GM18519 (cell line): ENCODE data around the gene RSPH1.

ENCODE experiments used
- ATAC-seq: cut with Tn5 transposase; IDR thresholded peaks from one replicate; pipeline ENCODE4 v1.9.1; 2021; ENCODE audit warnings: mild to moderate bottlenecking, moderate library complexity; ENCODE audit not compliant: unreplicated experiment, low FRiP score

Gene RSPH1

DNA sequence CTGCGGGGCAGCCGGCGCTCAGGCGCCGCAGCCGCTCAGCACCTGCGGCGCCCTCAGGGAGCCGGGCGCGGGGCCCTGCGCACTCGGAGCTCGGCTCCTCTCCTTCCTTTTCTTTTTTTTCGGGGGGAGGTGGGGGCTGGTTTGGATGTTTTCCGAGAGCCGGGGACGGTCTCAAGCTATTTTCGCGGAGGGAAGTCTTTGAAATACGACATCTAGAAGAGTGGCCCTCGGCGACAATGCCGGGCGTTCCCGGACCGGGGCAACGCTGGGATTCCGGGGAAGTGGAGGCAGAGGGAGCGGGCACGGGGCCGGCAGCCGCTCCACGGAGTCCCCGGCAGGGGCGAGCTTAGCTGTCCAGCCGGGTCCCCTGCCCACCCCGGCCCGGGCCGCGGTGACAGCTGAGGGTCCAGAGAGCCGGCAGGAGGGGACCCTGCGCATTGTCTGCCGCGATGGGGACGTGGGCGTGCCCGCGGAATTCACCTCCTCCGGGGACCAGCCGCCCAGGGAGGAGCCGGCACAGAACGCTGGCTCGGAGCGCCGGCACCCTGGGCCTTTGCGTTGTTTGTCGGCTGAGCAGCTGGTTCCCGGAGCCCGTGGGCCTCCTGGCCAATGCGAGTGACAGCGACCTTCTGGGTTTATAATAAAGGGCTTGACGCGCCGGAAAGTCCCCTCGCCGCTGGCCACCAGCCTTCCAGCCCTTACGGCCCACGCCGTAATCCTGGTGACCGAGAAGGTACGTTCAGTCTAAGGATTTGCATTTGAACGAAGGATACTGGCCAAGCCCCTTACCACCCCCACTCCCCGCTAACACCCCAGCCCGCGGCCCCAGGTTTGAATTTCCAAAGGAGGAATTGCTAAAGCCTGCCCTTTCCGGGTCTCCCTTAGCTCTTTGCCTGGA, 18.2 kb upstream of the RSPH1 start:
- ATAC-seq: no peak

DNA sequence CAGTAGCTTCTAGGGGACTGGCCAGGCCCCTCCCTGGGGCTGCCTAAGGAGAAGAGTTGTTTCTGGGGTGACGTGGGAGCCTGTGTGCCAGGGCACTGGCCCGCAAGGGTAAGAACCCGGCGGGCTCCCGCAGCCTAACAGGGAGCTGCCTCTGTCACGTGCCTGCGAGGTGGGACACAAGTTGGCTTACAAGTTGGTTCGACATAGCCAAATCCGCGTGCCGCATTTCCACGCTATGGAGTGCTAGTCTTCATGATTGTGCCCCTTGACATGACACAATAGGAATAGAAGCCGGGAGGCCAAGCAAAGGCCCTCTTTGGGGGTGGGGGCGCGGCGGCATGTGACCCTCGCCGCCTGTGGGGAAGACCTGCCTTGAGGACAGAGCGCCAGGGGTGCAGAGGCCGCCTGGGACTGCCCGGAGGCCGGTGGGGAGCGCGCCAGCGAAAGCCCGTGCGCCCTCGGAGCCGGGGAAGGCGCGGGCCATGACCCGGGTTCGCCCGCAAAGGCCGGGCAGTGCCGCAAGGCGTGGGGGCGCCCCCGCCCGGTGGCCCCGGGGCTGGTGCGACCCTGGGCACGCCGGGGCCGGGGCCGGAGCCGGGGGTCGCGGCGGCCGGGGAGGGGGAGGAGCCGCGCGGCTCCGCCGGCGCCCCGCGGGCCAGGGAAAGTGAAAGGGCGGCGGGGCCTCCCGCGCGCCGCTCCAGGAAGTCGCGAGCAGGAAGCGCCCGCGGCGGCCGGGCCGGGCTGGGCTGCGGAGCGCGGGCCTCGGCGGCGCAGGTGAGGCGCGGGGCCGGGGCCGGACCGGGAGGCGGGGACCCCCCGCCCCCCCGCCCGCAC, 17.3 kb upstream of the RSPH1 start, which contains the start of gene SLC37A1:
SLC37A1 (plus strand) TSS at position 702 of the 834 bp plus-strand sequence. CDS start 4,603 bp downstream, outside the sequence.
- ATAC-seq: no peak

DNA sequence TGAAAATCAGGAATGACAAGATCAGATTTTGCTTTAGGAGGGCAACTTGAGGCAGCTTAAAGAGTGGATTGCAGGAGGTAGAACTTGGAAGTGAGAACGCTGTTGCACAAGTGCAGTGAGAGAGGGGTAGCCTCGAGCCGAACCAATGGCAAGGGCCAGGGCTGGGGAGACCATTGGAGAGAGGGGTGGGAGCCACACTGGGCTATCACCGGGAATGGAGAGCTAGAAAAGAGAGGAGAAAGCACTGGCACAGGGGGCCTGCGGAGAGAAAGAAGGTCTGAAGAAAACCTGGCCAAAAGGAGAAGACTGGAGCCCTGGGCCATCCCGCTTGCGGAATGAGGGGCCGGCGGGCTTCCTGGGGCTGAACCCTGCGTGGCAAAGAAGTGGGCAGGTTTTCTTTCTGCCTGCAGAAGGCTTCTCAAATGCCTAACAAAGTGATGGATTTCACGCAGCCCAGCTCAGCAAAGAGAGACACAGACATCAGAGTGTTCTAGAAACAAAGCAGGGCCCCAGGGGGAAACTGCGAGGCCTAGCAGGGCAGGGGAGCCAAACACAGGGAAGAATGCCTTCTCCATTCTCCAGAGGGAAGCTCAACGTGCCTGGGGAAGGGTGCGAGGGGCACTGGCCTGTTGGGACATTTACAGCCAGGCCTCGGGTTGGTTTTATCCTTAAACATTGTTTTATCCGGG, 16.5 kb upstream of the RSPH1 start:
- ATAC-seq: no peak

DNA sequence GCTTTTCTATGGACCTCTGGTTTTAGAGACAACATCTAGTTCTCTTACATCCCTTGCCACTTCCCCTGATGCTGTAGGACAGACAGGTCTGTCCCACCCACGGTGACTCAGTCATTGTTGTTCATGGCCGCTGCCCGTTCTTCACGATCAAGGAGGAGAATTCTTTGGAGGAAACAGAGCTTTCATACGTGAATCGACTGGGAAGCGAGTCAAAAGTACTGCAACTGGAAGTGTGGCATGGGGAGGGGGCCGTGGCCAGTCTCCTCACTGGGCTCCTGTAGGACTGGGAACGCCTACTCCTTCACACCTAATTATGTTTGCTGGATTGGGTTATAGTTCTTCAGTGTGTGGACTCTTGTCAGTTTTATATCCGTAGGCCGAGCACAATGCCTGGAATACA, 13.2 kb upstream of the RSPH1 start:
- no peak for ATAC-seq

DNA sequence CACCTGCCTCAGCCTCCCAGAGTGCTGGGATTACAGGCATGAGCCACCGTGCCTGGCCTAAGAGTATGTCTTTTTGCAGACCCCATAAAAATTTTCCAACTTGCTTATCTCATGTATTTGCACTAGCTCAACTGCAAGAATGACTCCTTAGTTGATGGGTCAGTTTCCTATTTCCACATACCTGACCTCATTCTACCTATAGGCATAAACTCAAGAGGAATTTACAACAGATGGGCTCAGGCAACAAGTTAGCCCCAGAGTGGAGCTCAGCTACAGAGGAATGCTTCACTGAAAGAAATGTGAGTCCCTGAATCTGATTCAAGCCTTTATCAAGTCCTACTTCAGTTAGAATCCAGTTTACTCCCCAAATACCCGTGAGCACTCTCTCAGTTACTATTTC, 12.3 kb upstream of the RSPH1 start:
- no peak for ATAC-seq

DNA sequence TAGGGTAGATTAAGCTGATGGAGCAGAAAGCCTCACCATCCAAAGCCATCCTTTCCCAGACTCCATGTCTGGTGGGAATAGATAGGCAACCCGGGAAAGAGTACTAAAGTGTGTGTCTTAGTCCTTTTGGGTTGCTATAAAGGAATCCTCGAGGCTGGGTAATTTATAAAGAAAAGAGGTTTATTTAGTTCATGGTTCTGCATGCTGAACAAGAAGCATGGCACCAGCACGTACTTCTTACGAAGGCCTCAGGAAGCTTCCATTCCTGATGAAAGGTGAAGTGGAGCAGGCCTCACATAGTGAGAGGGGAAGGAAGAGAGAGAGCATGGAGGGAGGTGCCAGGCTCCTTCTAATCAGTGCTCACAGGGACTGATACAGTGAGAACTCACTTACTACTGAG, 11.4 kb upstream of the RSPH1 start:
- ATAC-seq: no peak

DNA sequence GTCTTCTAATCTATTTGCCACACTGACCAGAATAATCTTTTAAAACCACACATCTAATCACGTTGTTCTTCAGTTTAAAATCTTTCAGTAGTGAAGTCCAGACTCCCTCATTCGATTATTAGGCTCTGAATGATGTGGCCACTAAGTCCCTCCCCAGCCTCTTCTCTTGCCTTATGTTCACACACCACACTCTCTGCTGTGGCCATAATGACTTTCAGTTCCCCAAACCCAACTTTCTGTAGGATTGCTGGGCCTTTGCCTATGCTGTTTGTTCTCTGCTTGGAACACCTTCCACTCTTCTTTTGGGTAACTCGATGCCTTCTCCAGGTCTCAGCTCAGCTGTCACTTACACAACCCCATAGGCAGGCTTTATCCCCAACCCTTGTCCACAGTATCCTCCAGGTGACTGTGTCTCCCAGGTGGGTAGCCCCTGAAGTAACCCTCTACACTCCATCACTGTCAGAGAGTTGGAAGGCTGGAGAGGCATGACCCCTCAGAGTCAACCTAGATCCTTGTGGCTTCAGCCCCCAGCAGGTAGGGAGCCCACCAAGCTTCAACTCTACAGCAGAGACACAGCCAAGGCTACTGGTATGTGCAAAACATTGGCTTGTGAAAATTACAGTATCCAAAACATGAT, 9.2 kb upstream of the RSPH1 start:
- ATAC-seq: no peak

DNA sequence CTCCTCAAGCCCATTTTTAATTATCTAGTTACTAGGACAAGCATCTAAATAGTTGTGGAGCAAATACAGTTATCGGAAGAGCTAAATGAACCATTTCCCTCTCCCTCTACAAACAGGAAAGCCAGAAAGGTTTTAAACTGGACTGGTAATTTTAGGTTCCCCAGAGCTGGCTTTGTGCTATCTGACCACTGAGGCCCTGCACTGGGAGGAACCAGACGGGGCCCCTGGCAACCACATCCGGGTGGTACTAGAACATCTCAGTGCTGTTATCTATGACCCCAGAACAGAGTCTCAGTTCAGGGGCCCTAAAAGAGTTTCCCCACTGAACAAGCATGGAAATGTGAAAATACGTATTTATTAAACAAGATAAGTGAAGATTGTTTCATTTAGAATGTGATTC, 7.7 kb upstream of the RSPH1 start:
- ATAC-seq: no peak

DNA sequence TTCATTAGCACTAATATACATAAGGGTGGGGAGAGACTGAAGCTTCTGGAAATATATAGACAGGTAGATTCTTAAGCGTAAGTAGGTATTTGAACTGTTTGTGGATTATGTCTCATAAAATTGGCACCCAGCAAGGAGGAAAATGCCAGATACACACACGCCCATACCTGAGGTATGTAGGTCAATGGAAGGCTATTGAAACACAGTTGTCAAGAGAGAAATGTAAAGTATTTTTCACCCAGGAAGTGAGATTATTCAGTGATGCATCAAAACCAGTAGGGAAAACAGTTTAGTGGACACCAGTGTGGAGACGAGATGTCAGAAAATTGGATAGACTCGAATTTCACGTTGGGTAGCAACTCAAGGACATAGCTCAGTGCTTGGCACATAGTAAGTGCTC, 4.7 kb upstream of the RSPH1 start:
- ATAC-seq: no peak

DNA sequence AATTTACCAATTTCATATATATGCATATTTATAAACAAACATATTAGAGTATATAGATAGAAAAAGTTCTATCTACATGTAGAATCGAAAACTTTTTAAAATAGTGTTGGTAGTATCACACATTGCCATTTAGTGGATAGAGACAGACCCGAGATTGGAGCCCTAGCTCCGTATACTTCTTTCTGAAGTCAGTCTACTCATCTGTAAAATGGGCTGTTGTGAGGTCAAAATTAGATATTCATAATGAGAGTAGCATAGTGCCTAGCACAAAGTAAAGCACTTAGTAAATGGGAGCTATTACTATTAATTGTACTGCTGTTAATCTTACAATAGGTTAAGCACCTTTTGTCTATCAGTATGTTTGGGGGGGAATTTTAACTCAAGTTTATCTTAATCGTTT, 4.2 kb upstream of the RSPH1 start:
- ATAC-seq: no peak

DNA sequence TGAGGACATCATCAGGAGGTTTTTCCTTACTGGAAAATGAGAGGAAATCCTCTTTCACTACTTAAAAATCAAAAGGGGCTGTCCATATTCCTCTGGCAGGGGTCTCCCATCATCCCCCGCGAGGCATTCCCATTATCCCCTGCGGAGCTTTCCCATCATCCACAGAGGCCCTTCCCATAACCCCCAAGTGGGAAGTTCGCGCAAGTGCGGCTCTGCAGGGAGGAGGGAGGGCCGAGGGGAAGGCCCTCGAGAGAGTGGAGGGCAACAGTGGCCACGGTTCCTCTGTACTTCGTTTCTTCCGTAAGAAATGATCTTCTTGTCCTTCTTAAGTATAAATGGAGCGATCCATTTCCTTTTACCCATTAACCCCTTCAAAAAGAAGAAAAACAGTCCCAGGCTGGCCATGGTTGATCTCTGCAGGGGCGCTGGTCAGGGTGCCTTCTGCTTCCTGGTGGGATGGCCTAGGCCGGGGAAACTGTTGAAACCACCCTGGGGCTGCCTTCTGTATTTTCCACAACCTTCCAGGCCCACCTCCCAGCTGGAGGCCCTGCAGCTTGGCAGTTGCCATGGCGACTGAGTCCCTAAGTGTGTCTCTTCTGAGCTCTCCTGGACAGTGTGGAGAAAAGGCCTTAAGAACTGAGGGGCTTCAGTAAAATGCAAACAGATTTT, 3.6 kb upstream of the RSPH1 start:
- no peak for ATAC-seq

DNA sequence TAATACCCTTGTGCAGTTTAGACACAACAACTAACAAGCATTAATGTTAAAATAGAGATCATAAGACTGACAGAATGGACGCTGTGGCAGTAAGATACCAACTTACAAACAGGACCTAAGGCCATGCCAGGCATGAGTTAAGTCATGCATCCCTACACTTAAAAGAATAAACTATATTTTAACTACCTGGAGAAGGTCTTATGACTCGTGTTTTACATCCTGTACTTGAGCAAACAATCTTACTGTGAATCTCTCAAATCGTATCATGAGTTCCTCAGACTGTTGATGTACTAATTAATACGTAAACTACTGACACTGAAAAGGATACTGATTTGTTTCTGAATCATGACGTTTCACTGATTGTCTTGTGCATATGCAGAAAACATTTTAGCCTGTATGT, 2.0 kb upstream of the RSPH1 start:
- ATAC-seq: no peak

DNA sequence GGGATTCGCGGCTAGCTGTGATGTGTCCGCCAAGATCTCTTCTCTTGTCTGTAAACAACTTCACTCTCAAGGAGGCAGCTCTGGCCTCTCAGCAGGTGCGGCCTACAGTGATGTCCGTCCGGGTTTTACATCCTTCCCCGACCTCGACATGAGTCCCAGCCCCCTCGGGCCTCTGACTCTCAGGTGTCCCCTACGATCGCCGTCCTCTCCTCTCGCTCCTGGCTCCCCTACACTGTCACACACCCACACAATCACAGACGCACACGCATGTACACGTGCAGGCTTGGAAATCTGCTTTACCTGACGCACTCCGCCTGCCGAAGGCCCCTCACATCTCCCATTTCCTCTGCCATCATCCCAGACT, 797 bp upstream of the RSPH1 start:
- ATAC-seq: no peak

DNA sequence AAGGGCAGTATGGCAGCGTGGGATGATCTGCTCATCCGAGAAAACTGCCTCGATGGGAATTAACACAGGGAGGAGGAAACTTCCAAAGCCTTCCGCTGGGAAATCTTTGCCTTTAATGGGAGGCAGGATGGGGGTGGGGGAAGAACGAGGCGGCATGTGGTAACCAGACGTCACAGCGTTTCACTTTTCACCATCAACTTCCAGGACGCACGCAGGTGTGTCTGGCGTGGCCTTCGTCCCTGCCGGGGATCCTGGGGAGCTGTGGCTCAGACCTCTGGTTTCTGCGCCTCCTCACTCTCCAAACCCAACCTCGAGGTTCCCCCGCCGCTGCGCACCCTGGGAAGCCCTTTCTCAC, 282 bp downstream of the RSPH1 start:
- ATAC-seq: no peak

DNA sequence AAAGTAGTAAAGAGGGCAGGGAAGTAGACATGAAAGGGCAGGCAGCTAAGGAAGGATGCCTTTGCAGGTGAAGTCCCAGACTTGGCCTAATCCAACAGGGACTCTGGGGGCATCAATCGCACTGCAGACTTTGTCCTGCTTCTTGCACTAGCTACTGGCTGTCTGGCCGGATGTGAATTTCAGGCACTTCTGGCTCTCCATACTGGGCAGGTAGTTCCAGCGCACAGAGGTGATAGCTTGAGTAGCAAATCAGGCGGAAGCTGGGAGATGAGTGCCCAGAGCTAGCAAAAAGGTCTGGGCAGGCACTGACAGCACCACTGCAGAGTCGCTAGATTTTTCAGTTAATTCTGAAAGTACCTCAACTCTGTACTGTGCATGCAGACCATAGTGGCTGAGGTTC, 997 bp downstream of the RSPH1 start:
- ATAC-seq: no peak

DNA sequence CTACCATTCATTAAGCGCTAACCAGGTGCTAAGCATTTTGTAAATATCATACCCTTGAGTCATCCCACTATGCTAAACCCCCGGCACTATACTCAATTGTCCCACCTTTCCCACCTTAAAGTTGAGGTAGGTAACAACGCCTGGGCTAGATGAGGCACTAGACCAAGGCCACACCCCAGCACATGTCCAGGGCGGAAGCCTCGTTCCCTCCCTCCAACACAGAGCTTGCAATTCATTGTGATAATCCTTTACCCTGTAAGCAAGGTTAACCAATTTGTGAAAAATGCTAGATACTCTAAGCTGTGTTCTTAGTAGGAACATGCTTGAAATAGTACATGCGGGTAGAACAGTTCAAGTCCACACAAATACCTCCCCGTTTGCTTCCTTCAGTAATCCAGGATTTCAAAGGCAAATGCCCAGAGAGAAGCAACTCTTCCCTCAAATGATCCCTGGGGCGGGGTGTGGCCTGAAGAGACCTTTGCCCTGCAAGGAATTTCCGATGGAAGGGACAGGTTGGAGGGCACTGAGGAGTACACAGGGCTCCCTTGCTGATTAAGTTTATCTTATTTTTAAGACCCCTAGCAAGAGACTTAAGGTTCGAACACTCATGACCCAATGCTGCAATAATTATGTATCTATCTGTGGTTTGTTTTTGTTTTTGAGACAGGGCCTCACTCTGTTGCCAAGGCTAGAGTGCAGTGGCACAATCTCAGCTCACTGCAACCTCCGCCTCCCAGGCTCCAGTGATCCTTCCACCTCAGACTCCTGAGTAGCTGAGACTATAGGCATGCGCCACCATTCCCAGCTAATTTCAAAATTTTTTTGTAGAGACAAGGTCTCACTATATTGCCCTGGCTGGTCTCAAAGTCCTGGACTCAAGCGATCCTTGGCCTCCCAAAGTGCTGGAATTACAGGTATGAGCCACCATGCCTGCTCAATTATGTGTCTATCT, 2.6 kb downstream of the RSPH1 start:
- no peak for ATAC-seq

DNA sequence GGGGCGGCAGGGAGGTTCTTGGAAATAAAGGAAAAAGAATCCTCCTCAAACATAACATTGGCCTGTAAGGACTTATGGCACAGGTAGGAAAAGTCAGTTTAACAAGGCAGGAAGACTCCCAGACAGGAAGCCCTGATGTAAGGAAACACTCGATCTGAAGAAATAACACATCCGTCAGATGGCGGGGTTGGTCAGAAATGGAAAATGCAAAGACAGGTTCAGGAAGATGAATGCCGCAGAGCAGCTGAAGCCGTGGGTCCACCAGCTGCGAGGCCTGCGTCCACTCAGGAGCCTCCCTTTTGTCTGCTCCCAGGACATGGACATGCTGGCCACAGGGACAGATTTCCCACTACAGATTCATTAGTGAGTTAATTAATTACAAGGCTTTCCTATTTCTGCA, 3.8 kb downstream of the RSPH1 start:
- ATAC-seq: no peak

DNA sequence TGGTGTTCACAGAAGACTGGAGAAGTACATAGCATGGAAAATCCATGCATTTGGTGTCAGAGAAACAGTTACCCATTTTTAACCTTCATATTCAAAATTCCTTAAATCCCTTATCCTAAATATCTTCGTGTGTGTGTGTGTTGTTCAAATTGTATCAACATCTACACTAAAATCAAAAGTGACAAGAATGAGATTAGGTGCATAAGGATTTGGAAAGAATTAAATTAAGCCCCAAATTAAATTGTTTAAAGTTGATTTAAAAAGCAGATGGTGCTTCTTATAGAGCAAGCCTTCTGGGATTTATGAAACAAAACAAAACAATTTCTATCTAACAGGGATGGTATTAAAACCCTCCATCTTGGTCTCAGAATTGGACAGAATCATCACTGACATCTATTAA, 4.7 kb downstream of the RSPH1 start:
- no peak for ATAC-seq

DNA sequence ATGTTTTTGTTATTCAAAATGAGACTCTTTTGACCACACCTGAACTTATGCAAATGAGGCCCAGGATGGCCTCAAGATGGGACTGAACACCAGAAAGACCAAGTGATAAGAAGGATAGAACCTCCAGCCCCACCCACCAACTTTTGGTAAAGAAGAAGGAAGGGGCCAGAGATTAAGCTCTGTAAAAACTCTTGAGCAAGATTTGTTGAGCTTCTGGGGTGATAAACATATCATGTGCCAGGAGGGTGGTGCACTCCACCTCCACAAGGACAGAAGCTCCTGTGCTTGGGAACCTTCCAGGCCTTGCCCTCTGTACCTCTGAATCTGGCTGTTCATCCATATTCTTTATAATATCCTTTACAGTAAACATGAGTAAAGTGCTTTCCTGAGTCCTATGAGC, 5.3 kb downstream of the RSPH1 start:
- ATAC-seq: no peak
